Activated effector memory CD4-positive, alpha-beta T cell treated with anti-CD3 and anti-CD28 coated beads, Interleukin-2, amount 50 U/mL, for 16 hours (primary cell): ENCODE data around the gene CEP162.
"Not testable (repeated sequence)": the region's sequence is repeated elsewhere in the genome, so short reads cannot be mapped to it uniquely, and the experiment has no call there.

Experiments used
- DNase-seq: peaks from one replicate; pipeline ENCODE4 v3.0.0-alpha.2; 2020

CEP162 gene

DNA sequence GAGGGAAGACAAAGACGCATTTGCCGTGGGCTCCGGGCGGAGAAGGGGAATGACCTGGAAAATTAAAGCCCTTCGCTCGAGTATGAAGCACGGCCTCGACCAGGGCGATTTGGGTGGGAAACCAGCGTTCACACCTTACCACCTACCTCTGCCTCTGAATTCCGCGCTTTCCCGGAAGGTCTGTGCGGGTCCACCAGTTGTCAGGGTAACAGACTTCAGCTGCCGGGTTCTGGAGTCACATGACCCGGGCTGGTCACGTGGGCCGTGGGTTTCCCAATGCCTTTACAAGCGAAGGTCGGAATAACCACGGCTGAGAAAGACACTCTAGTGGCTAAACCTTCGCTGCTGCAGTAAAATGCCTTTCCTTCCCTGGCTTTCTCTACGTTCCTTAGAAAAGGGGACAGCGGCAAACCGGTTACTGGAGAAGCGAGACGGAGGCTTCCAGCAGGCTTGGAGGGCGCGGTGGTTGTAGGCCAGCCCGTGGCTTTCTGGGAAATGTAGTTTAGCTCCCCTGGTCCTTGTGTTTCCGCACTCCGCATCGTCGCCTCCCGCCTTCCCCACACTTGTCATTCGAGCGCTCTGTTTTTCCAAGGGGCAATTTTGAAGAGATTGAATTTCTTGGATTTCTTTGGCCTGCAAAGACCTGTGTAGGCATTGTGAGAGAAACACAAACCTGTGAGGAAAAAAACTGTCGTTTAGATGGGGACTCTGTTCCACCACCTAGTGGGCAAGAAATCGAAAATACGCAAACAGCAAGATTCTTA lies at the start of gene CEP162:
Gene CEP162 (minus strand): TSS at position 210 of the 764 bp plus-strand sequence. CDS start 1,250 bp downstream, outside the sequence.
- peak; percentile 96 for DNase-seq

DNA sequence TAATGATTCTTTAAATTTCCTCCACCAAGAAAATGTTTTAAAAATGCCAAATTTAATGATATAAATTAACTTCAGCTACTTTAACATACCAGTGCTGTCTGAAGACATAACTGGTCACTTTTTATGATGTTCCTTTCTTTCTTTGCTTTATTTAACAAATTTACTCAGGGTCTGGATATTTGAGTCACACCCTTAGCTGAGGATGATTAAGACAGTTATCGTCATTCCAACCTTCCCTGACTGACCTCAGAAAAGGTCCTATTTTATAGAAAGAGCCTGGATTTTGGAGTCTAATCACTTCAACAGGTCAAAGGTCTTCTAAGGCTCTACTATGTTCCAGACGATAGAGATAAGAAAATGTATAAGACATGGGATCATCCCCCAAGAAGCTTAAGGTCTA lies 47.4 kb upstream of the CEP162 start:
- no peak for DNase-seq

GRCh38 chr6:84273048-84273809 lies 45.8 kb upstream of the CEP162 start:
- DNase-seq, result no peak

DNA sequence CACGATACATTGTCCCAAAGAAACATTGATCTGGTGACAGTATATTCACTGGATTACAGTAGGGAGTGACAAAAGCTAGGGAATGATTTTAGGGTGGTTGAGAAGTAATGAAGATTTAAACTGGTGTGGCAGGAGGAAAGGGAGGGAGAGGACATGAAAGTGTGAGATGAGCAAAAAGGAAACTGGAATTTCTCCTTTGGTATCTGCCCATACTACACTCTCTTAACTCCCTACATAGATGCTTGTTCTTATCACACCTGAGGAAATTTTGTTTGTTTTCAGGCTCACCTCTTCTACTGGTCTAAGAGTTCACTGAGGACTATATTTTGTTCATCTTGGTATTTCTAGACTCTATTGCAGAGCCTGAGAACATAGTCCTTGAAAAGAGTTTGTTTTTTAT lies 44.9 kb upstream of the CEP162 start:
- no peak for DNase-seq

GRCh38 chr6:84271061-84271716 lies 43.7 kb upstream of the CEP162 start:
- no peak for DNase-seq

GRCh38 chr6:84269947-84270733 lies 42.7 kb upstream of the CEP162 start:
- DNase-seq, result no peak

GRCh38 chr6:84268781-84269180 lies 41.3 kb upstream of the CEP162 start:
- no peak for DNase-seq

- no peak for DNase-seq
Measured at GRCh38 chr6:84263557-84263956, 36.1 kb upstream of the CEP162 start.

DNA sequence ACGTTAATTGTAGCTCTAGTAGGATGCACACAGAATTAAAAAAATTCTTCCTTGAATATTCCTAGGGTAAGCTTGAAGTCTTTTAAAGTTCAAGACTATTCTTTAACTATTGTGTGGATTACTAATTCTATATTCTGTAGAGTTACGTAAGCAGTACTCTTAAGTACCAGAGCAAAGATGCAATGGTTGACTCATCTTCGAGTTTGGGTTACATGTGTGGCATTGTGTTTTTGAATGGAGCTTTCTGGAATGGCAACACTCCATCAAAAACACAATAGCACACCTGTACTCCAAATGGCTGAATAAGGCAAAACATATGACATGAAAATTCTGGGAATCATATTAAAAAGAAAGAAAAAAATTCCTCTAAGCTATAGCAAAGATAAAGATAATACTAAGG lies 33.5 kb upstream of the CEP162 start:
- DNase-seq, result no peak

DNA sequence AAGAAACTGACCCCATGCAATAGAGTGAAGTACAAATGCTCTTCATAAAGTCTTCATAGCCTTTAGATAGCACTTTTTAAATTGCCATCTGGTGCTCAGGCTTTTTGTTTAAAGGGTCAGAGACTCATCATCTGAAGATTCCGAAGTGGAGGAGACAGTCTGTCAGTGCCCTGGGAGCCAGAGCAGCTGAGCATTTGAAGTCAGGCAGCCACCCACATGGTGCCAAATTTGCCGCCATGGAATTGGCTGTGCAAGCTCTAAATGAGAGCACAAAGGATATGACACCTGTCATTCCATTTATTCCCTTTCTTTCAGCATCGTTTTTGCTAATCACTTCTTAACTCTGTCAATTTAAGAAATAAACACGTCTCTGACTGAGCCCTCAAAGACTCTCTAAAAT lies 32.8 kb upstream of the CEP162 start:
- DNase-seq, result no peak

GRCh38 chr6:84258866-84259265 lies 31.4 kb upstream of the CEP162 start:
- DNase-seq, result no peak

GRCh38 chr6:84258268-84258667 lies 30.8 kb upstream of the CEP162 start:
- no peak for DNase-seq

DNA sequence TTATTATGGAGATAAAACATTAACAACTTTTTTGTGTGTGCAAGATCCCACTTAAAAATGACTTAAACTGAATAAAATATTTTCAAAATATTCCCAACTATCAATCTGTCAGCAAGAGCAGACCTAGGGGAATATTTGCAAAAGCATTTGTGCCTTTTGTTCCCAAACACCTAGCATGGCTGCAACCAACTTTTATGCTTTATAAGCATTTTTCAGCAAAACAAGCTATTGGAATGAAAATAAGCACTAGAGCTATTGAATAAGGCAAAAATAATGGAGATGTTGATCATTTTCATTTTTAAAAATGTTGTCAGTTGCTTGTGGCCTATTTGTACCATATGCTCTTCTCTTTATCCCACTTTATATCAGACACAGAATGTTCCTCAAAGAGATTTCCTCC lies 28.2 kb upstream of the CEP162 start:
- DNase-seq, result no peak

DNA sequence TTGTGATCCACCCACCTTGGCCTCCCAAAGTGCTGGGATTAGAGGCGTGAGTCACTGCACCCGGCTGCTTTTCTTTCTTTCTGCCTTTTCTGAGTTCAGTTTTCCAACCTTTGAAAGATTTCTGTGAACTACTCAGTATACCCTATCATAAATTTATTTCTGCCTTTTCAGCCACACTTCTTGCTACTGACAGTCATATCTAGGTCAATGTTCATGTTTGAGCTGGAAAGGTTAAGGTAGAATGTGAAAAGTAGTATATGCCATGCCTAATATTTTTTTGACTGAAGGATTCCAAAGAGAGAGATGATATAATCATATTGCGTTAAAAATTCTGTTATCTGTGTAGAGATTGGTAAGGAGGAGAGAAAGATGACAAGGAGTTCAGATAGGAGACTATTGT lies 25.9 kb upstream of the CEP162 start:
- no peak for DNase-seq

DNA sequence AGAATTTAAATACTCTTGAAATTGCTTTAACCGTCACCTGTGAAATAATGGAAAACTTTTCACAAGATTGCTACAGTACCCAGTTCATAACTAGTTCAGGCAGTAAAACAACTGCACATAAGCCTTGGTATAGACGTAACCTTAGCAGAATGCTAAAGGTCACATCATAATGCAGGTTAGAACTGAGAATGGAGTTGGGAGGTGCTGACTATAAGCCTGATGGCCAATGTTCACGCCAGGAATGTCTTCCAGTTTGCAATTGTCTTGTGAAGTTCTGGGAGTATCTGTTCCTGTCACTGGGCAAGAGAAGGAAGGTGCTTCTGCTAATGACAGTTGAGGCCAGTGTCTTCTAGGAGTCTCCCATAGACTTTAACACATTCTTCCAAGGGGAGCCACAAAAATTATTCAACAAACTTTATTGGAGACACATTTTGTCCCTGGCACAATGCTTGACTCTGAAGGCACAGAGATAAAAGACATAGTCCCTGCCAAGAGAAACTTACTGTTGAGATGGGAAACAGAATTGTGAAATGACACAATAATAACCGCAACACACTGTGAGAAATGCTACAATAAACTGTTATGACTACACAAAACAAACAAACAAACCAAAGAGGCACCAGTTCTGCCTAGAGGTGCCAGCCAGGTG lies 24.6 kb upstream of the CEP162 start:
- DNase-seq, result no peak

GRCh38 chr6:84249724-84250123 lies 22.3 kb upstream of the CEP162 start:
- DNase-seq, result no peak

- not testable (repeated sequence) for DNase-seq
Measured at GRCh38 chr6:84244416-84245081, 17.1 kb upstream of the CEP162 start.

DNA sequence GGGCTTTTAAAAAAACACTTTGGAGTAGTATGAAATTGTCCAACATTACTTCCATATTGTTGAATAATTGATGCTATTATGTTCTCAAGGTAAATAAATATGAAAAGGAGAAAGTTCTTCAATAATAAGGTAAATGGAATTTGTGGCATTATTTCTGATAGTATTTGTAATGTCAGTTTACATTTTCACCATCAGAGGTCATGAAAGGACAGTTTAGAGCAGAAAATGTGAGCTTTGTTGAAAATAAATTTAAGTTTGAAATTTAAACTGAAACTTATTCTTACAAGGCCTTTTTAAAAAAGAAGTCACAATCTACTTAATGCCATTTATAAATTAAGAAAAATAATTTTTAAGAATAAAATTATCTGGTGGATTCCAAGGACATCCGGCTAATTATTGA lies 15.8 kb upstream of the CEP162 start:
- no peak for DNase-seq

- no peak for DNase-seq
Measured at GRCh38 chr6:84242265-84242664, 14.8 kb upstream of the CEP162 start.

DNA sequence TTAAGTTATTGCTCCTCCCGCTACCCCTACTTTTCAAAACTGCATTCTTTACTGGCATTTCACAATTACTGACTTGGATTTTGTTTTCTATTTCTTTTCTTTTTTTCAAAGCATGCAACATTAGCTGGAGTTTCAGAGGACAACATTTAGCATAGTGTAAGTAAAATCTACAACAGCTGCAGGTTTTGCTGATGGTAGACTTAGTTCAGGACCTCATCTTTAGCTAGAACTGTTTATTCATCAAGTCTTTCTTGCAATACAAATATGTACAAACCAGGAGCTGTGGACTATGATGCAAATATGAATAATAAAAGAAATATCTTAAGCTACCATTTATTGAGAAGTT lies 728 bp upstream of the CEP162 start:
- no peak for DNase-seq

DNA sequence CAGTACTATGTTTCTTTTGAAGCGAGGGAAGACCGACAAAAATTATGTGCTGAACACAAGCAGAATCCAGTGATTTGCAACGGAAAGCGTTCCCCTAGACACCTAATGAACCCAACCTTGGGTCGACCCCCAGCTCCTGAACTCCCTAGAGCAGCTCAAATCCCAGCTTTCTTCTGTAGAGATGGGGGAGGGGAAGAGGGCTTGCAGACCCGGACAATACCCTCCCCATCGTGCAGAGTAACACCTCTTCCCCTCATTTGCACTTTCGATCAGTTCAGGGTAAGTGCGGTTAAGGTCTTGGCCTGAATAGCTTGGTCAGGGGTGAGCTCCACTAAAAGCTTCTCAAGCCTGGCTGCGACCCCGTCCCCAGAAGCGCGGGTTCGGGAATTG lies 404 bp downstream of the CEP162 start:
- no peak for DNase-seq

GRCh38 chr6:84224251-84224650 lies 3.2 kb downstream of the CEP162 start:
- no peak for DNase-seq
